ENCODE data around the gene FTSJ1.

FTSJ1 gene

DNA sequence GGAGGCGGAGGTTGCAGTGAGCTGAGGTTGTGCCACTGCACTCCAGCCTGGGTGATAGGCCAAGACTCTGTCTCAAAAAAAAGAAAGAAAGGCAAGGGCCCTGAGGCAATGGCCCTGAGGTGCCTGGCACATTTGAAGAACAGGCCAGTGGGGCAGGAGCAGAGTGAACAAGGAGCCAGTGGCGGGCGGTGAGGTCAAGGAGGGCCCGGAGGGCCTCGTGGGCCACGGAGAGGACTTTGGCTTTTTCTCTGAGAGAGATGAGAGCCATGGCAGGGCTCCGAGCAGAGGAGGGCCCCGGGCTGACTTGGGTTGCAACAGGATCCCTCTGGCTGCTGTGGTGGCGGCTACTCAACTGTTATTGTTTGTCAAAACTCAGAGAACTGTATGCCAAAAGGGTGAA lies 13.3 kb downstream of the FTSJ1 start:
- Histone ChIP-seq H3K4me3 (ENCODE audit: low read depth, low read length) (no peak overlapping the region), H3K27me3 (replicated peaks) (no peaks in the 10 kb centered on the region), H3K36me3 (replicated peaks) (no peaks in the 10 kb centered on the region), H3K27ac (no peak overlapping the region)
- DNase-seq: no peak
- TF ChIP-seq, protein P1, sequence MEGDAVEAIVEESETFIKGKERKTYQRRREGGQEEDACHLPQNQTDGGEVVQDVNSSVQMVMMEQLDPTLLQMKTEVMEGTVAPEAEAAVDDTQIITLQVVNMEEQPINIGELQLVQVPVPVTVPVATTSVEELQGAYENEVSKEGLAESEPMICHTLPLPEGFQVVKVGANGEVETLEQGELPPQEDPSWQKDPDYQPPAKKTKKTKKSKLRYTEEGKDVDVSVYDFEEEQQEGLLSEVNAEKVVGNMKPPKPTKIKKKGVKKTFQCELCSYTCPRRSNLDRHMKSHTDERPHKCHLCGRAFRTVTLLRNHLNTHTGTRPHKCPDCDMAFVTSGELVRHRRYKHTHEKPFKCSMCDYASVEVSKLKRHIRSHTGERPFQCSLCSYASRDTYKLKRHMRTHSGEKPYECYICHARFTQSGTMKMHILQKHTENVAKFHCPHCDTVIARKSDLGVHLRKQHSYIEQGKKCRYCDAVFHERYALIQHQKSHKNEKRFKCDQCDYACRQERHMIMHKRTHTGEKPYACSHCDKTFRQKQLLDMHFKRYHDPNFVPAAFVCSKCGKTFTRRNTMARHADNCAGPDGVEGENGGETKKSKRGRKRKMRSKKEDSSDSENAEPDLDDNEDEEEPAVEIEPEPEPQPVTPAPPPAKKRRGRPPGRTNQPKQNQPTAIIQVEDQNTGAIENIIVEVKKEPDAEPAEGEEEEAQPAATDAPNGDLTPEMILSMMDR (IDR thresholded peaks at IDR 0.05; ENCODE audit: low read depth, low read length, missing control alignments): no peak
- in situ Hi-C loops (cut with HindIII; ENCODE audit: low pct_ligation_motif_present, low sequenced_read_pairs): no loop called here

DNA sequence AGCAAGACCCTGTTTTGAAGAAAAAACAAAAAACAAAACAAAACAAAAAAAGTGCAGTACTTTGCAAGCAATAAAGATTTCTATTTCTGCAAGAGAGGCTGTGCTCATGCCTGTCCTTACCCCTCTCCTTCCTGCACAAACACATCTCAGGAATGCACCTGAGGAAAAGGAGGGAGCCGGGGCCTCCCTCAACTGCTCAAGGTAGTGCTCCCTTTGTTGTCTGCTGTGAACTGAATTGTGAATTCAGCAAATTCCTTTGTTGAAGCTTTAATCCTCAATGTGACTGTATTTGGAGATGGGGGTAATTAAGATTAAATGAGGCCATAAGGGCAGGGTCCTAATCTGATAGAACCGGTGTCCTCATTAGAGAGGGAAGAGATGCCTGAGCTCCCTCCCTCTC lies 13.9 kb downstream of the FTSJ1 start:
- no peak for DNase-seq
- Histone ChIP-seq H3K27ac (no peak overlapping the region), H3K36me3 (replicated peaks) (no peaks in the 10 kb centered on the region), H3K27me3 (replicated peaks) (no peaks in the 10 kb centered on the region), H3K4me3 (ENCODE audit: low read depth, low read length) (no peak overlapping the region)
- in situ Hi-C loops (cut with HindIII; ENCODE audit: low pct_ligation_motif_present, low sequenced_read_pairs): no loop called here
- TF ChIP-seq, protein P1 (IDR thresholded peaks at IDR 0.05; ENCODE audit: low read depth, low read length, missing control alignments): no peak

DNA sequence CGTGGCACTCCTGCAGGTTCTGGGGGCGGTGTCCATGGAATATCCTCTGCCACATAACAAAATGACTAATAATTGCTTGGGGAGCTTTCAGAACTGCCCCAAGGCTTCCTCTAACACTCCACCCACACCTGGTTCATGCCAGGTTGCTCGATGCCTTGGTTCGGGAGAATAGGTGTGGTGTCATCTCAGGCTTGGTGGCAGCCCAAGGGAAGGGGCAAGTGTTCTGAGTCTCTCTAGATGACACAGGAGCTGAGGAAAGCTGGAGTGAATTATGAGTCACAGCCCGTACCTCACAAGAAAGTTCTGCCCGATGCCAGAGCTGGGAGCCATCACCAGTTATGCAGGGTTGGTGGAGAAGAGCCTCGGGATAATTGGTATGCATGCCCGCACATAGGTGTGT lies 14.7 kb downstream of the FTSJ1 start:
- H3K27ac ChIP-seq: peak overlapping the region; percentile 51
- TF ChIP-seq, protein P1 (IDR thresholded peaks at IDR 0.05; ENCODE audit: low read depth, low read length, missing control alignments): no peak
- no peak overlapping the region for H3K4me3 ChIP-seq (ENCODE audit: low read depth, low read length)
- H3K36me3 ChIP-seq (replicated peaks): no peaks in the 10 kb centered on the region
- H3K27me3 ChIP-seq (replicated peaks): no peaks in the 10 kb centered on the region
- DNase-seq: no peak
- in situ Hi-C loops (cut with HindIII; ENCODE audit: low pct_ligation_motif_present, low sequenced_read_pairs): no loop called here

DNA sequence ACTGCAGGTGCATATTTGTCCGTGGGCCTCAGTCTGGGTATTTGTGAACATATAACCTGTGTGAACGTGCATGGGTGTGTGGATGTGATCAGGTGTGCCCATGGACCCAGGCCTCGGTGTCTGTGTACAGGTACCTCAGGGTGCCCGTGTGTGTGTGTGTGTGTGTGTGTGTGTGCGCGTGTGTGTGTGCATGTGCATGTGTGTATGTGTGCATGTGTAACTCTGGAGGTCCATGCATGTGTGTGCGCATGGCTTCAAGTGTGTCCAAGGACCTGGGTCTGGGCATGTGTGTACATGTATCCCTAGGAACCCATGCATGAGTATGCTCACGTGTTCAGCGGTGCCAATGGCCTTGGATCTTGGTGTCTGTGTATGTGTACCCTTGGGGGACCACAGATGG lies 15.8 kb downstream of the FTSJ1 start:
- DNase-seq: no peak
- Histone ChIP-seq H3K36me3 (replicated peaks) (no peaks in the 10 kb centered on the region), H3K27me3 (replicated peaks) (no peaks in the 10 kb centered on the region), H3K4me3 (ENCODE audit: low read depth, low read length) (no peak overlapping the region), H3K27ac (peak overlapping the region; percentile 78)
- in situ Hi-C loops (cut with HindIII; ENCODE audit: low pct_ligation_motif_present, low sequenced_read_pairs): no loop called here
- TF ChIP-seq, protein P1 (IDR thresholded peaks at IDR 0.05; ENCODE audit: low read depth, low read length, missing control alignments): no peak

DNA sequence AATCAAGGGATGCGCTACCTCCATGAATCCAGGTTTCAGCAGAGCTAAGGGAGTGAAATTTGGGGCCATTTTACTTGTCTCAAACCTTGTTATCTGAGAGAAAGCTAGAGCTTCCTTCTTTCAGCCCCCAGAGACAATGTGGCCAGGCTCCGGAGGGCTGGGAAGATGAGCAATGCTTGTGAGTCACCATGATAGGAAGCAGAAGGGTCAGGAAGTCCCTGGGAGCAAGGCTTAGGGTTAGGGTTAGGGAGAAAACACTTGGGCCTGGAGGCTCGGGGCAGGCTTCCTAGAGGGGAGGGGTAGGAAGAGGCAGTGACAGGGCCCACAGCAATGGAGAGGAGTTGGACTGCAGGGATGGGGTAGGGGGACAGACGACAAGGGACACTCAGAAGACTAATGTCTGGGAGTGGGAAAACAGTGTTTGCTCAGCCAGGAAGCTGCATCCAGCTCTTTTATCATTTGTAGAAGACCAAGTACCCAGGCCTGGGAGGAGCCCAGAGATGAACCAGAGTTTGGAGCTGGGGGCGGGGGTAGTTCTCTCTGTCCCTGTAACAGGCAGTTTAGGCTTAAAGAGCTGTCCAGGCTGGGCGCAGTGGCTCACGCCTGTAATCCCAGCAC lies 16.4 kb downstream of the FTSJ1 start:
- Histone ChIP-seq H3K27me3 (replicated peaks) (no peaks in the 10 kb centered on the region), H3K4me3 (ENCODE audit: low read depth, low read length) (no peak overlapping the region), H3K27ac (peak overlapping the region; percentile 78), H3K36me3 (replicated peaks) (no peaks in the 10 kb centered on the region)
- in situ Hi-C loops (cut with HindIII; ENCODE audit: low pct_ligation_motif_present, low sequenced_read_pairs): no loop called here
- TF ChIP-seq, protein P1 (IDR thresholded peaks at IDR 0.05; ENCODE audit: low read depth, low read length, missing control alignments): no peak
- DNase-seq: peak; percentile 47

DNA sequence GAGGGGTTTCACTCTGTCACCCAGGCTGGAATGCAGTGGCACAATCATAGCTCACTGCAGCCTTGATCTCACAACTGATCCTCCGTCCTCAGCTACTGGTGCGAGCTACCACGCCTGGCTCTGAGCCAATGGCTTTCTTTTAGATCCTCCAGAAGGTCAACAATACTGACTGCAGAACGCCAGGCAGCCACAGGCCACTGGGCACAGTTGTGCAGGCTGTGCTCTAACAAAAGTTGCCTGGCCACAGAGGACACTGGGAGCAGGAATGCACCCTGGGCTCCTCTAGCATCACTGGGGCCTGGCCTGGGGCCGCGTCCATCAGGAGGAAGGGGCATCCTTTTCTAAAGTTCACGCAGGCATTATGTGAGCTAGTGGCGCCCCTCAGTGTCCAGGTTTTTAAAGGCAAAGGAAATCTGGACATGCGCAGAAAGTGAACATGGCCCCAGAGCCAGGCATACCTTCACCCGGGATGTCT lies 17.9 kb downstream of the FTSJ1 start:
- Histone ChIP-seq H3K4me3 (ENCODE audit: low read depth, low read length) (no peak overlapping the region), H3K27me3 (replicated peaks) (no peaks in the 10 kb centered on the region), H3K27ac (no peak overlapping the region), H3K36me3 (replicated peaks) (no peaks in the 10 kb centered on the region)
- in situ Hi-C loops (cut with HindIII; ENCODE audit: low pct_ligation_motif_present, low sequenced_read_pairs): no loop called here
- DNase-seq: peak; percentile 62
- TF ChIP-seq, protein P1 (IDR thresholded peaks at IDR 0.05; ENCODE audit: low read depth, low read length, missing control alignments): peak; percentile 59
